Peyer's patch (tissue), 4 donors: ENCODE results near the gene GPATCH3.

Experiments used
- CTCF ChIP-seq, 6 experiments: fragments of 450-650 bp in 4 of 6; fragments of 200-600 bp in 2 of 6; sonication (generic) in 1 of 6; IDR thresholded peaks; one replicate each; pipeline ENCODE4 v1.5.1; 2017 to 2019; ENCODE audit warnings: antibody characterized with exemption in 6 of 6, mild to moderate bottlenecking in 3 of 6, moderate library complexity in 1 of 6
- POLR2A ChIP-seq, 2 donors: fragments of 450-650 bp; IDR thresholded peaks; one replicate each; pipeline ENCODE4 v1.5.1; 2017; ENCODE audit warnings: antibody characterized with exemption in 2 of 2, mild to moderate bottlenecking in 2 of 2, moderate library complexity in 2 of 2

DNA sequence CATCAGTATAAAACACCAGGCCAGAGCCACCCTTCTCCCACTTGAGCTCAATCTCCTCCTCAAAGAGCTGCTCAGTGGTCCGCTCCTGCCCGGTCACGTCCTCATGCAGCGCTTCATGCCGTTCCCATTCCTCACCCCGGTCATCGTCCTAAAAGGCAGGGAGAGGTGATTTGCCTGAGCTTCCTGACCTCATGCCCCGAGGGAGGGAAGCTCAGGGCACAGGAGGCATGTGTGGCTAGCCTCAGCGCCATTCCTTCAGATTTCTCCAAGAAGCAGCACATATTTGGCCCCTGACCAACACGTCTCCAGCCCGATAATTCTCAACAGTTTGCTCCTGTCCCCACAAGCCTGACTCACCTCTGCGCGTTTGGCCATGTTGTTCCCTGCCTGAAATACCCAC is 6.0 kb downstream of the GPATCH3 start:
- no peak for TF ChIP-seq CTCF (IDR thresholded peaks at IDR 0.05)
- TF ChIP-seq POLR2A (IDR thresholded peaks at IDR 0.05) = no peak
